ENCODE results near the gene NUDT2.
"Not testable (repeated sequence)": the region's sequence is repeated elsewhere in the genome, so short reads cannot be mapped to it uniquely, and the experiment has no call there.

NUDT2 gene

GRCh38 chr9:34291423-34291822 is 37.9 kb upstream of the NUDT2 start:
- H3K27me3 ChIP-seq (ENCODE audit: control insufficient read depth, insufficient read depth, low read length): no peaks in the 10 kb centered on the region
- H3K4me3 ChIP-seq (ENCODE audit: low read depth, low read length): no peak overlapping the region
- TF ChIP-seq CTCF (IDR thresholded peaks at IDR 0.05): no peak
- no peaks in the 10 kb centered on the region for H3K79me2 ChIP-seq
- H3K9me3 ChIP-seq (ENCODE audit: control insufficient read depth, low read length): no peaks in the 10 kb centered on the region
- no peaks in the 10 kb centered on the region for H3K36me3 ChIP-seq (ENCODE audit: control insufficient read depth, insufficient read depth, low read length)
- H2AFZ ChIP-seq: no peak overlapping the region
- H3K27ac ChIP-seq: no peak overlapping the region
- H3K4me1 ChIP-seq: no peaks in the 10 kb centered on the region
- H3K9ac ChIP-seq: no peak overlapping the region
- no peak overlapping the region for H3K4me2 ChIP-seq (ENCODE audit: low read length)

GRCh38 chr9:34292552-34292951 is 36.8 kb upstream of the NUDT2 start:
- no peaks in the 10 kb centered on the region for H3K27me3 ChIP-seq (ENCODE audit: control insufficient read depth, insufficient read depth, low read length)
- no peaks in the 10 kb centered on the region for H3K36me3 ChIP-seq (ENCODE audit: control insufficient read depth, insufficient read depth, low read length)
- no peak overlapping the region for H2AFZ ChIP-seq
- H3K79me2 ChIP-seq: no peaks in the 10 kb centered on the region
- no peak for TF ChIP-seq CTCF (IDR thresholded peaks at IDR 0.05)
- H3K9me3 ChIP-seq (ENCODE audit: control insufficient read depth, low read length): no peaks in the 10 kb centered on the region
- H3K27ac ChIP-seq: no peak overlapping the region
- no peak overlapping the region for H3K4me2 ChIP-seq (ENCODE audit: low read length)
- H3K4me1 ChIP-seq: no peaks in the 10 kb centered on the region
- no peak overlapping the region for H3K4me3 ChIP-seq (ENCODE audit: low read depth, low read length)
- H3K9ac ChIP-seq: no peak overlapping the region

- not testable (repeated sequence) for H3K9ac ChIP-seq; H2AFZ ChIP-seq; H3K27me3 ChIP-seq (ENCODE audit: control insufficient read depth, insufficient read depth, low read length); H3K4me1 ChIP-seq; H3K4me2 ChIP-seq (ENCODE audit: low read length); H3K9me3 ChIP-seq (ENCODE audit: control insufficient read depth, low read length); H3K79me2 ChIP-seq; H3K36me3 ChIP-seq (ENCODE audit: control insufficient read depth, insufficient read depth, low read length); H3K4me3 ChIP-seq (ENCODE audit: low read depth, low read length); H3K27ac ChIP-seq
Measured at GRCh38 chr9:34301064-34301463, 28.3 kb upstream of the NUDT2 start.

GRCh38 chr9:34308316-34308715 is 21.1 kb upstream of the NUDT2 start:
- H3K36me3 ChIP-seq (ENCODE audit: control insufficient read depth, insufficient read depth, low read length); H3K9me3 ChIP-seq (ENCODE audit: control insufficient read depth, low read length); H3K4me3 ChIP-seq (ENCODE audit: low read depth, low read length); H2AFZ ChIP-seq; H3K79me2 ChIP-seq; H3K27me3 ChIP-seq (ENCODE audit: control insufficient read depth, insufficient read depth, low read length); H3K4me2 ChIP-seq (ENCODE audit: low read length); H3K27ac ChIP-seq; H3K4me1 ChIP-seq; H3K9ac ChIP-seq: not testable (repeated sequence)

- H3K4me1 ChIP-seq: peaks cover 3% of the 10 kb centered on the region
- no peak overlapping the region for H3K4me3 ChIP-seq (ENCODE audit: low read depth, low read length)
- no peak for TF ChIP-seq CTCF (IDR thresholded peaks at IDR 0.05)
- H3K9me3 ChIP-seq (ENCODE audit: control insufficient read depth, low read length): no peaks in the 10 kb centered on the region
- no peak overlapping the region for H2AFZ ChIP-seq
- no peaks in the 10 kb centered on the region for H3K36me3 ChIP-seq (ENCODE audit: control insufficient read depth, insufficient read depth, low read length)
- H3K79me2 ChIP-seq: no peaks in the 10 kb centered on the region
- no peaks in the 10 kb centered on the region for H3K27me3 ChIP-seq (ENCODE audit: control insufficient read depth, insufficient read depth, low read length)
- no peak overlapping the region for H3K4me2 ChIP-seq (ENCODE audit: low read length)
- H3K9ac ChIP-seq: no peak overlapping the region
- H3K27ac ChIP-seq: no peak overlapping the region
Measured at GRCh38 chr9:34310215-34310614, 19.2 kb upstream of the NUDT2 start.

GRCh38 chr9:34311499-34312185 is 17.7 kb upstream of the NUDT2 start:
- Histone ChIP-seq H3K4me1 (peaks cover 3% of the 10 kb centered on the region), H3K36me3 (ENCODE audit: control insufficient read depth, insufficient read depth, low read length) (no peaks in the 10 kb centered on the region), H2AFZ (no peak overlapping the region), H3K4me2 (ENCODE audit: low read length) (no peak overlapping the region), H3K27me3 (ENCODE audit: control insufficient read depth, insufficient read depth, low read length) (no peaks in the 10 kb centered on the region), H3K4me3 (ENCODE audit: low read depth, low read length) (no peak overlapping the region), H3K79me2 (no peaks in the 10 kb centered on the region), H3K9ac (no peak overlapping the region), H3K27ac (no peak overlapping the region), H3K9me3 (ENCODE audit: control insufficient read depth, low read length) (no peaks in the 10 kb centered on the region)
- no peak for TF ChIP-seq CTCF (IDR thresholded peaks at IDR 0.05)

All from parathyroid adenoma (tissue), 2 donors.